Measurements from ENCODE around the gene RPL23.

The RPL23 gene

GRCh38 chr17:38893607-38894006, 40.1 kb upstream of the RPL23 start:
- H2AFZ ChIP-seq = no peak overlapping the region
- peaks cover 6% of the 10 kb centered on the region for H3K4me1 ChIP-seq
- H3K79me2 ChIP-seq = peaks cover 14% of the 10 kb centered on the region
- no peak overlapping the region for H3K27ac ChIP-seq
- H3K36me3 ChIP-seq (ENCODE audit: control insufficient read depth, insufficient read depth, low read length) = no peaks in the 10 kb centered on the region
- H3K4me2 ChIP-seq (ENCODE audit: low read length) = no peak overlapping the region
- H3K9ac ChIP-seq = no peak overlapping the region
- TF ChIP-seq CTCF (IDR thresholded peaks at IDR 0.05) = no peak
- no peak overlapping the region for H3K4me3 ChIP-seq (ENCODE audit: low read depth, low read length)
- H3K27me3 ChIP-seq (ENCODE audit: control insufficient read depth, insufficient read depth, low read length) = no peaks in the 10 kb centered on the region
- no peaks in the 10 kb centered on the region for H3K9me3 ChIP-seq (ENCODE audit: control insufficient read depth, low read length)

GRCh38 chr17:38893113-38893512, 39.6 kb upstream of the RPL23 start:
- peaks cover 13% of the 10 kb centered on the region for H3K79me2 ChIP-seq
- H3K4me2 ChIP-seq (ENCODE audit: low read length) = no peak overlapping the region
- no peak overlapping the region for H3K9ac ChIP-seq
- H3K4me1 ChIP-seq = peaks cover 3% of the 10 kb centered on the region
- no peak for TF ChIP-seq CTCF (IDR thresholded peaks at IDR 0.05)
- H3K9me3 ChIP-seq (ENCODE audit: control insufficient read depth, low read length) = no peaks in the 10 kb centered on the region
- no peaks in the 10 kb centered on the region for H3K36me3 ChIP-seq (ENCODE audit: control insufficient read depth, insufficient read depth, low read length)
- no peak overlapping the region for H3K27ac ChIP-seq
- H3K27me3 ChIP-seq (ENCODE audit: control insufficient read depth, insufficient read depth, low read length) = no peaks in the 10 kb centered on the region
- H3K4me3 ChIP-seq (ENCODE audit: low read depth, low read length) = no peak overlapping the region
- no peak overlapping the region for H2AFZ ChIP-seq

- peaks cover 8% of the 10 kb centered on the region for H3K79me2 ChIP-seq
- no peaks in the 10 kb centered on the region for H3K9me3 ChIP-seq (ENCODE audit: control insufficient read depth, low read length)
- no peaks in the 10 kb centered on the region for H3K4me1 ChIP-seq
- no peak for TF ChIP-seq CTCF (IDR thresholded peaks at IDR 0.05)
- H3K9ac ChIP-seq = no peak overlapping the region
- no peaks in the 10 kb centered on the region for H3K36me3 ChIP-seq (ENCODE audit: control insufficient read depth, insufficient read depth, low read length)
- no peak overlapping the region for H2AFZ ChIP-seq
- H3K4me3 ChIP-seq (ENCODE audit: low read depth, low read length) = no peak overlapping the region
- no peak overlapping the region for H3K4me2 ChIP-seq (ENCODE audit: low read length)
- H3K27ac ChIP-seq = no peak overlapping the region
- no peaks in the 10 kb centered on the region for H3K27me3 ChIP-seq (ENCODE audit: control insufficient read depth, insufficient read depth, low read length)
Measured at GRCh38 chr17:38892620-38893019, 39.1 kb upstream of the RPL23 start.

- Histone ChIP-seq H3K36me3 (ENCODE audit: control insufficient read depth, insufficient read depth, low read length) (no peaks in the 10 kb centered on the region), H3K79me2 (peaks cover 11% of the 10 kb centered on the region), H3K27ac (no peak overlapping the region), H3K4me2 (ENCODE audit: low read length) (no peak overlapping the region), H3K9me3 (ENCODE audit: control insufficient read depth, low read length) (no peaks in the 10 kb centered on the region), H2AFZ (no peak overlapping the region), H3K4me3 (ENCODE audit: low read depth, low read length) (no peak overlapping the region), H3K27me3 (ENCODE audit: control insufficient read depth, insufficient read depth, low read length) (no peaks in the 10 kb centered on the region), H3K4me1 (no peaks in the 10 kb centered on the region), H3K9ac (no peak overlapping the region)
- no peak for TF ChIP-seq CTCF (IDR thresholded peaks at IDR 0.05)
Measured at GRCh38 chr17:38892083-38892482, 38.6 kb upstream of the RPL23 start.

- H3K9ac ChIP-seq = no peak overlapping the region
- no peak overlapping the region for H3K4me2 ChIP-seq (ENCODE audit: low read length)
- H2AFZ ChIP-seq = no peak overlapping the region
- peaks cover 13% of the 10 kb centered on the region for H3K79me2 ChIP-seq
- H3K9me3 ChIP-seq (ENCODE audit: control insufficient read depth, low read length) = no peaks in the 10 kb centered on the region
- TF ChIP-seq CTCF (IDR thresholded peaks at IDR 0.05) = no peak
- no peak overlapping the region for H3K27ac ChIP-seq
- H3K27me3 ChIP-seq (ENCODE audit: control insufficient read depth, insufficient read depth, low read length) = no peaks in the 10 kb centered on the region
- no peak overlapping the region for H3K4me3 ChIP-seq (ENCODE audit: low read depth, low read length)
- H3K4me1 ChIP-seq = no peaks in the 10 kb centered on the region
- H3K36me3 ChIP-seq (ENCODE audit: control insufficient read depth, insufficient read depth, low read length) = no peaks in the 10 kb centered on the region
Measured at GRCh38 chr17:38891441-38891840, 37.9 kb upstream of the RPL23 start.
